Measurements from ENCODE around the gene CAND2.

- TF ChIP-seq EZH2 (IDR thresholded peaks at IDR 0.05; ENCODE audit: low read length, missing control alignments), result no peak
- TF ChIP-seq, protein P1, sequence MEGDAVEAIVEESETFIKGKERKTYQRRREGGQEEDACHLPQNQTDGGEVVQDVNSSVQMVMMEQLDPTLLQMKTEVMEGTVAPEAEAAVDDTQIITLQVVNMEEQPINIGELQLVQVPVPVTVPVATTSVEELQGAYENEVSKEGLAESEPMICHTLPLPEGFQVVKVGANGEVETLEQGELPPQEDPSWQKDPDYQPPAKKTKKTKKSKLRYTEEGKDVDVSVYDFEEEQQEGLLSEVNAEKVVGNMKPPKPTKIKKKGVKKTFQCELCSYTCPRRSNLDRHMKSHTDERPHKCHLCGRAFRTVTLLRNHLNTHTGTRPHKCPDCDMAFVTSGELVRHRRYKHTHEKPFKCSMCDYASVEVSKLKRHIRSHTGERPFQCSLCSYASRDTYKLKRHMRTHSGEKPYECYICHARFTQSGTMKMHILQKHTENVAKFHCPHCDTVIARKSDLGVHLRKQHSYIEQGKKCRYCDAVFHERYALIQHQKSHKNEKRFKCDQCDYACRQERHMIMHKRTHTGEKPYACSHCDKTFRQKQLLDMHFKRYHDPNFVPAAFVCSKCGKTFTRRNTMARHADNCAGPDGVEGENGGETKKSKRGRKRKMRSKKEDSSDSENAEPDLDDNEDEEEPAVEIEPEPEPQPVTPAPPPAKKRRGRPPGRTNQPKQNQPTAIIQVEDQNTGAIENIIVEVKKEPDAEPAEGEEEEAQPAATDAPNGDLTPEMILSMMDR (conservative IDR thresholded peaks at IDR 0.05 in 1 of 2, IDR thresholded peaks at IDR 0.05 in 1 of 2; ENCODE audit: low read depth in 1 of 2, low read length in 2 of 2), result no peak
Measured at GRCh38 chr3:12771236-12771635, 25.2 kb upstream of the CAND2 start.

Data from fibroblast of lung (primary cell).